Iris pigment epithelial cell (primary cell): ENCODE measurements around the gene SRPRB.
"Not testable (repeated sequence)": the region's sequence is repeated elsewhere in the genome, so short reads cannot be mapped to it uniquely, and the experiment has no call there.

Experiments used
- DNase-seq: peaks from one replicate; pipeline ENCODE4 v3.0.0-alpha.2; 2011; ENCODE audit warnings: low read depth

Gene SRPRB

DNA sequence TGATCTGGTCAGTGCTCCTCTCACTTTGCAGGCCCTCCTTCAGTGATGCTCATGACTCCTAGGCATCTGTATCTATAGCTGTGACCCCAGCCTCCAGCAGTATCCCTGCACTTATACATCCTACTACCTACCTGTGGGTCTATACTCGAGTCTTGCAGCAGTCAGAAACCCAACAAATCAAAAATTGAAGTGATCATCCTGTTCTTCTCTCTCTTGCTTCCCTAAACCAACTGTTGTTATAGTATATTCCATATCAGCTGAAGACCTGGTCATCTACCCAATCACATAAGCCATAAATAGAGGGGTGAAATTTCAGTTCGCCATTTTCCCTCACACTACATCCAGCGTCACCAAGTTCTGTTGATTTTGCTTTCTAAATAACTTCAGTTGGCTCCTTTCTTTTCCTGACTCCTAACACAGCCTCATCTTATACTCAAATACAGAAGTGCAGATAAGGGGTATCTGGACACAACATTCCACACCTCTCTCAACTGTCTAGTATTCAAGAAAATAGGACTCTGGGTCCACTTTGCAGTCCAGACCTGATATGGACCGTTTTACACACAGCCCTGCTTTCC lies 25.9 kb upstream of the SRPRB start:
- DNase-seq, result no peak

DNA sequence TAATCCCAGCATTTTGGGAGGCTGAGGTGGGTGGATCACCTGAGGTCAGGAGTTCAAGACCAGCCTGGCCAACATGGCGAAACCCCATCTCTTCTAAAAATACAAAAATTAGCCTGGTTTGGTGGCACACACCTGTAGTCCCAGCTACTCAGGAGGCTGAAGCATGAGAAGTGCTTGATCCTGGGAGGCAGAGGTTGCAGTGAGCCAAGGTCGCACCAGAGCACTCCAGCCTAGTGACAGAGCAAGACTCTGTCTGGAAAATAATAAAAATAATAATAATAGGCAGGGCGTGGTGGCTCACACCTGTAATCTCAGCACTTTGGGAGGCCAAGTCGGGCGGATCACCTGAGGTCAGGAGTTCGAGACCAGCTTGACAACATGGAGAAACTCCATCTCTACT lies 24.9 kb upstream of the SRPRB start:
- DNase-seq, result not testable (repeated sequence)

DNA sequence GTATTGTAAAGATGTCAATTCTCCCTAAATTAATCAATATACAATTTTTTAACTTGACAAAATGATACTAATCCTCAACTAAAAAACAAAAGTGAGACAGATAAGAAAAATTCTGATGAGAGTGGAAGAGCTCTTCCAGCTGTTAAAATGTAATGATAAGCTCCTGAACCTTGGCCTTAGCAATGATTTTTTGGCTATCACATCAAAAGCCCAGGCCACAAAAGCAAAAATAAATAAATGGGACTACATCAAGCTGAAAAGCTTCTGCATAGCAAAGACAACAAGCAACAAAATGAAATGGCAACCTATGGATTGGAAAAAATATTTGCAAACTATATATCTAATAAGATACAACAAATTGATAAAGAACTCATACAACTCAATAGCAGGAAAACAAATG lies 24.0 kb upstream of the SRPRB start:
- no peak for DNase-seq

DNA sequence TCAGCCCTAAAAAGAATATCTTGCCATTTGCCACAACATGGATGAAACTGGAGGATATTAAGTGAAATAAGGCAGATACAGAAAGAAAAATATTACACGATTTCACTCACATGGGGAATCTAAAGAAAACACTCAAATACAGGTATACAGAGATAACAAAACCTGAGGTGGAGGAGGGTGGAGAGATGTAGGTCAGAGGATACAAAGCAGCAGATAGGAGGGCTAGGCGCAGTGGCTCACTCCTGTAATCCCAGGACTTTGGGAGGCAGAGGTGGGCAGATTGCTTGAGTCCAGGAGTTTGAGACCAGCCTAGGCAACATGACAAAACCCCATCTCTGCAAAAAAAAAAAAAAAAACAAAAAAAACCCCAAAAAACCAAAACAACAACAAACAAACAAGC lies 23.2 kb upstream of the SRPRB start:
- DNase-seq, result no peak

DNA sequence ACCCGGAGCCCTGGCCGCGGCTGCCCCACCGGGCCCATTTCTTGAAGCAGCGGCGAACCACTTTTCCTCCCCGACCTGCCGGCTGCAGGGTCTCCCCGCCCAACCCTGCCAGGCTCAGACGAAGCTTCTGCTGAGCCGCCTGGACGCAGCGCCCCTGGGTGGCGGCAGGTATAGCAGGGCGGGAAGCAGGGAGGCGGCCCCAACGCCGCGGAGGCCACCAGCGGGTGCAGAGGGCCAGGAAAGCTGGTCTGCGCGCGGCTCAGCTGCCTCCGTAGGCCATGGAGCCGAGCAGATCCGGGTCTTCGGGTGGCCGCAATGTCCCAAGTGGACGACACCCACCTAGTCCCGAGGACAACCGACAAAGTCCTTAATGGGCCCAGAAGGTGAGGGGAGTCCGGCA lies 21.9 kb upstream of the SRPRB start:
- no peak for DNase-seq

DNA sequence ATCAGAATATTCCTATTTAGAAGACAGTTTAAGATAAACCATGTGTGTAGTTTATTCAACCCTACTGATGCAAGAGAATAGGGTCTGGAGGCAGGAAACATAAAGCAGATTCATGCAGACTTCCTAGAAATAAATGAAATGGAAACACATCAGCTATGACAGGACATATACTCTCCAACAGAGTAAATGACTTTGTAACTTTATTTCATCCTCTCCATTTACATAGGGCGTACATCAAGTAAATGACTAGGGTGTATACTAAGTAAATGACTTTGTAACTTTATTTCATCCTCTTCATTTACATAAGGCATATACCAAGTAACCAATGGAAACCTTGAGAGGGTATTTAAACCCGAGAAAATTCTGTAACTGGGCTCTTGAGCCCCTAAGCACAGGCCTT lies 17.6 kb upstream of the SRPRB start:
- no peak for DNase-seq

DNA sequence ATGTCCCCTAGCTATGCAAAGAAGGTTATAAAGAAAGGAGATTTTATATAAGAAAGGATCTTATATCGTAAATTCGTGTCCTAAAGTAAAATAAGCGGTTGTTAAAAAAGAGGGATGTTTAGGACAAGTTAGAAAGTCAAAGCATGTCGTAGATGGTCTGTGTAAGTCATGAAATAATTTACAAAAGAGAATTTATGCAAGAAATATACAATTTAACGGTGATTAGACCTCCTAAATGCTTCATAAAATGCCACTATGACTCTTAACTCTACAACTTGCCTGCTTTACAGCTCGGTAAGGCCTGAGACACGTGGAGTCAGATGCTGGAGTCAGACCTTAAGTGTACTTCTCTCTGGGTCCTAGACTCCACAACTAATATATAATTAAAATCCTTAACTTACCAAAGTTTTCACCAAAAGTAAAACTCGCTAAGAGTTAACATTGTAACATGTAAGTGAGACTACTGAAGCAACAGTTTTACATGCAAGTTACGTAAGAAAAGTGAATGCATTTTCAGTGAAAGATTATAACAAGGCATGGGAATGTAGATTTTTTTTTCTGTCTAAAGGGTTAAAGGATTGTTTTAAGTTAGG lies 13.3 kb upstream of the SRPRB start:
- DNase-seq, result peak; percentile 8

DNA sequence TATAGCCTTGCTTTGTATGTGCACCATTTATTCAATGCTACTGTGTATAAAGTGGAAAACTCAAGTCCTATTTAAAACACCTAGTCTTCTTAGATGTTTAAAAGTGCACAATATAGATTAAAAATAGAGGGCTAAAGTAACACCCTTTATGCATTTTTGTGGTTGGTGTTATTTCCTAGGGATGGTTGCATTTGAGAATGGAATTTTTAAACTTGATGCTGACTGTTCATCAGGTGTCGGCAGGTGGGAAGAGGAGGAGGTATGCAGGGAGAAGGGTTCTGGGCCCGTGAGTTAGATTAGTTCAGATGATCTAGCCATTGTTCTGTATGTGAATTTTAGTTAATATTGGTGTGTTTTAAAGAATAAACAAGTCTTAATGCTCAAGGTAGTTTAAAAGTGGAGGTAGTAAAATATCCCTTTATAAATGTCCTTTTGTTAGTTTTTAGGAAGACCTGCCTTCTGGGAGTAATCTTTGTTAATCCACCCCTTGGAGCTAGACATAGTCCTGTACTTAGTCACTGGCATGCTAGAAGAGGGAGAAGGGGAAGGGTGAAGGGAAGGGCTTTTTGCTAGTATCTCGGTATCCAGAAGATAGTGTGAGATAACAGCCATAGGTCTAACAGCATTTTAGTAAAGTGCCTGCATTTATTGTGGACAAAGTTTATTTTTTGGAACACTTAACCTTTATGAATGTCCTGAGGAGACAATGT lies 8.1 kb upstream of the SRPRB start:
- peak; percentile 29 for DNase-seq

DNA sequence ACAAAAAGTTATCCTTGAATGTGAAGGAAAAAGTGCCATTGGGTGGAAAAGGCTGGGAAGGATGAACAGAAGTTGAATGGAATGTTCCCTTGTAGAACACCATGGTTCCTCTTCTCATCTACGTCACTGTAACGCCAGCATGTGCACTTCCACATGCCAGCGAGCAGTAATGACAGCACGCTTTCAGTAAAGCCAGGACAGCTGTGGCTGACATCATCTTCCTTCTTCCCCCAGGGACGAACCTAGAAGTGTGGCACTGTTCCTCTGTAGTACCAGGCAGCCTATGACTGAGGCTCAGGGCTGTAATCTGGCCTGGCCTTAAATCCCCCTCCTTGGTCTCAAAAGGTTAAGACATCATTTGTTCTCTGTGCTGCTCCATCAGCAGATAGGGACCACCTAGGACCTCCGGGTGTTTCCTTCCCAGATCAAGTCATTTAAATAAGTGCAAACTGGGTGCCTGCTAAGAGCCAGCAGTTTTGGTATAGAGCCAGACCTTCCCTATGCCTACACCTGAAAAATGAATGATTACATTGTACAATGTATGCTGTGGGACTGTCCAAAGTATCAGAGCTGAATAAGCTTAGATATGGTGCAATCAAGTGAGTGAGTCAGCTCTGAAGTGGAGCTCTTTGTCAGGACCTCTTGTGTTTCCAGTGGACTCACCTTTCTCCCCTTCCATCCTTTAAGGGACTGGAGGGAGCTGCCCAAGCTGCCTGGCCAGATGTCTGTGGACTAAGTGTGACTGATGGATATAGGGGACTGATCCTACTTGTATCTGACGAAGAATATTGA lies 5.6 kb upstream of the SRPRB start:
- DNase-seq, result peak; percentile 67

DNA sequence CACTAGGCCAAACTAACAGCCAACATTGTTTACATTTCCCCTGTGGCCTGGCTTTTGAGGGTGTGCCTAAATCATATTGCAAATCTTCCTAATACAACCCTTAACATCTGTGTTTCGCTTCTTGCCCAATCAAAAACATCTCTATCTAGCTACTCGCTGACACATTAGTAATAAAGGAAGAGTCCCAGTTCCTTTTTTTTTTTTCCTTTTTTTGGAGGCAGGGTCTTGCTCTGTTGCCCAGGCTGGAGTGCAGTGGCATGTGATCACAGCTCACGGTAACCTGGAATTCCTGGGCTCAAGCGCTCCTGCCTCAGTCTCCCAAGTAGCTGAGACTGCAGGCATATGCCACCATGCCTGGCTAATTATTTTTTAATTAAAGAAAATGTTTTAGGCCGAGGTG lies 2.1 kb upstream of the SRPRB start:
- no peak for DNase-seq

DNA sequence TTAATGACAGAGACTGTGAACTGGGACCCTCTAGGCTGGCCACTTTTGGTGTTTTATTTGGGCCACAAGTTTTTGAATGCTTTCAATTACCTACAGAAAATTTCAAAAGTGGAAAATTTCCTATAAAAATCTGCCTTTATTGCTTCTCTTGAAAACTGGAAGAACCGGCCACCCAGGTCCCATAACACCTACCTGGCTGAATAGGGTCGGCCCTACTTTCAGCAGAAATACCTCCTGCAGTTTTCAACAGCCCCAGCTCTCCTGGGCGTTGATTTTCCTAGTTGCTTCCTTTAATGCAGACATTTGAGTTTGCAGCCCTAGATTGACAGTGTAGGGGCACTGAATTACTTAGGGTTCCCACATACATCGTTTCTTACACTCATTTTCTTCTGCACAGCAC lies 719 bp upstream of the SRPRB start:
- no peak for DNase-seq

DNA sequence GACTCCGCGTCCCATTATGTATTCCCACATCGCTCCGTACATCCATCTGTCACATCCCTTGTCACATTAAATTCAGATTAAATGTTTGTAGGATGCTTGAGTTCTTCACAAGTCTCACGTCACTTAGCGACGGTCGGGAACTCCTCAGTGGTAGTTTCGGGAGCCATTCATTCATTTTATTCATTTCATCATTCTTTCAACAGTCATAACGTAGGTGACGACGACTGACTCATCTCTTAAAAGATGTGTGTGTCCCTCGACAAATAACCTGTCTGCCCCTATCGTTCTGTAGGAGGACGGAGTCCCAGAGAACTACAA lies 272 bp upstream of the SRPRB start:
- DNase-seq, result no peak

DNA sequence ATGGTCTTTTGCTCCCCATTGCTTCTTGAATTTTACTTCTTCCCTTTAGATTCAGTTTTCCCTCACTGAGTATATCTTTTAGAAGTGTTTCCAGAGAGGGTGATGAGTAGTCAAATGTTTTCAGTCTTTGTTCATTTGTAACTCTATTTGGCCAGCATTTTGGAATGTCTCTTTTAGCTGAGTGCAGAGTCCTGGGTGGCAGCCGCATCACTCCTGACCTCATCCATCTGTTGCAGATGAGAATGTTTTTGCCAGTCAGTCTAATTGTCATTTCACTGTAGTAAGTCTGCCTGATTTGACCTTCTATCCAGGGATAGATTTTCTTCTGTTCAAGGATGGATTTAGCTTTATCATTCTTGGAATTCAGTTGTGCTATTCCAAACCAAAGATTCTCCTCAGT lies 7.3 kb downstream of the SRPRB start:
- no peak for DNase-seq

DNA sequence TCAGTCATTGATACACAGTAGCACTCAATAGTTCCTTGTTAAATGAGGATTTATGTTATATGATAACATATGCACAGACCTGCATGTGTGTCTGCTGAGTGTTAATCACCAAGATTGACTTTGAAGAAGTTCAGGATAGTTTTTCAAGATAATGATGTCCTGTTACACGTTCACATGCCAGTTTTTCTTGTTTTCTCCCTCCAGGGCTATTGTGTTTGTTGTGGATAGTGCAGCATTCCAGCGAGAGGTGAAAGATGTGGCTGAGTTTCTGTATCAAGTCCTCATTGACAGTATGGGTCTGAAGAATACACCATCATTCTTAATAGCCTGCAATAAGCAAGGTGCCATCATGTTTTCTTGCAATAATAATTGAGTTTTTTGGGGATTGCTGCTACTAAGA lies 9.8 kb downstream of the SRPRB start:
- DNase-seq, result no peak

DNA sequence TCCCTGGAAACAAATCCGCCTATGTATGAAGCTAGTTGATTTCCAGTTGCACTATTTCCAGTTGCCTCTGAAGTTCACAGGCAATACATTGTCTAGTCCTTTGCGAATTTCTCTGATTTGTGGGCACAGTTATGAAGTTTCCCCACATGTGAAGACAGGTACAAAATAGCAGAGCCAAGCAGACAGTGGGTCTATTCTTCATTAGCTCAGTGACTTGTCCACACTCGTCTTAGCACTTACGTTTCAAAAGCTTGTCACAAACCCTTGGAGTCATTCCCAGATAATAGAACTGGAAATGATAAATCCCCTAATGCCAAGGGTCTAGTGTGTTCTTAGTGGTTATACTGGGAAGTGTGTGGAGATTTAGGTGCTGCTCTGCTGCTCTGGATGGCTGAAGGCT lies 14.5 kb downstream of the SRPRB start:
- no peak for DNase-seq

DNA sequence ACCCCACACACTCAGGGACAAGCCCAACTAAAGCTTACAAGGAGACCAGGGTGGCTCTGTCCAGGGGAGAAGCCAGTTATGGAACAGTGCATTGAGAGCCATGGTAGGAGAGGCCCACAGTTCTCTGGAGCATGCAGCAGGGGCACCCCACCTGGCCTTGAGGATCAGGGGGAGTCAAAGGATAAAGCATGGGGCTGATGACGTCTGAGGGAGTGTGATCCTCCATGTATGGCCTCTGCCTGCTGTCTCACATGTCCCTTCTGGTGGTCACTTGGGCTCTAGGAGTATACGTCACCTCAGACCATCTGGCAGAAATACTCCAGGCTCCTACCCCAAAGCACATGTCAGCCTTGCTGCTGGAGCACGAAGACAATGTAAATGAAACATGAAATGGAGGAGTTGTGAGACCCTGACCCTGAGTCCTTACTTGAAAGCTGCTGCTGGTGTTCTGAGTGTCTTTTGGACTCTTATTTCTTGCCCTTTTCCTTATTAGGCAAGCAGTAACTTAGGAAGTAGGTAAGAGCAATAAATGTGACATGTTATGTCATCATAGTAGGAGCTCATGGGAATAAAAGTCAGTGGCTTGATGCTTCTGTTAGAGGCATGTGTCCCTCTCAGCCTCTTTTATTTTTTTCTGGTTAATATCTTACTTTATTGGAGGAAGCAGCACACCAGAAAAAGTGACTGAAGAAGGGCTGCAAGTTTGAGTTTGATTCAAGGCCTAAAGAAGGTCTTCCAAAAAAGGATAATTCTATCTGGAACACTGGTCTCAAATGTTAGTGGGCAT lies 15.5 kb downstream of the SRPRB start:
- DNase-seq, result no peak

DNA sequence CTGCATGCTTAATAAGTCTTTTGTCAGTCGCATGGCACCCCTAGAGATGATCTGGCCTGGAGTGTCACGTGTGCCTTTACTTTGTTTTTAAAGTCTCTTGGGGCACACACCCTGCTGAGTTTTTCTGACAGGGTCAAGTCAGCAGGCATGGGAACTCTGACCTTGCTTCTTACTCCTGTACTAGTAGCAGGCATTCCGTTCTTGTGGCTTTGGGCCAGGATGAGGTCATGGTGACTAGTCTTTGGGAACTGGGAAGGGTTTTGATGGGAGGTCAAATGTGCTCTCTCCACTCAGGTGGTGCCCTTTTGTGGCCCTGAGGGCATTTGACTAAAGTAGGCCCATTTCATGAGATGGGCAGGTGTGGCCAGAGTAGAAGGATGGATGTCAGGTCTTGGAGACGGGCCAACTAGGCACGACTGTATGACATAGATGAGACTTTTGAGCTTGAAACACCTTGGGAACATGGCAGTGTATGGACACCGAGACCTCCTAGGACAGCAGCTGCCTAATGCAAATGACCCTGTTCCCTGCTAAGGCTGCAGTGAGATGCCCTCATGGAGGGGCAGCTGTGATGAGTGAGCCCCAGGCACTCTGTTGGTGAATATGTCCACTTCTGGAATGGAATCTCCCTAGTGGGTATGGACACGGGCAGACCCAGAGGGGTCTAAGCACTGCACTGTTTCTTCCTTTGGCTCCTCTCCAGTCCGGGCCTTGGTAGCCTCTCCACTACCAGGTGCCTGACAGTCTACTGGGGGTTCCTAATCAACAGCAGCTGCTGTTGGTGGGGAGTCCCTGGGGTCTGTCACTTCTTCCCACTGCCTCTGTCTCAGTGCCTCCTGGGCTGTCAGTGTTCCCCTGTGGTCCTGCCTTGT lies 16.4 kb downstream of the SRPRB start:
- peak; percentile 47 for DNase-seq

DNA sequence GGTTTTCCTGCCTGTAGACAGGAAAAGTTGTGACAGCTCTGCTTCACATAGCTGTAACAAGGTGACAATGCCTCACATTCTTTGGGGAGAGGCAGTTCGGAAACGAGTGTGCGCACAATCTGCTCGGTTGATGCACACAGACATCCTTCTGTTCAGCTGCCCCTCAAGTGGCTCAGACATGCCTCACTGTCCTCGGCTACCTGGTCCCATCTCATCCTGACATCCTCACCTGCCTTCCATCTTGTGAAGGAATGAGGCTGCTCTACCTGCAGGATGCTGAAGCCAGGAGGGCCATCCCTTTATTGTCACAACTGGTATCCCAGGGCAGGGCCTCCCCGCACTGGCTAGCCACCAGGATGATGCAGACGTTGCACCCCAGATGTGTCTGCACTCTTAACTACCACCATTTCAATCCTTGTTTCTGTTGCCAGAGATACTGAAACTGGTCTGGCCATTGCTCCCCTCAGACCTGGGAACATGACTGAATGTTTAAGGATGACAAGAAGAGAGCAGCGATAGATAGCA lies 19.4 kb downstream of the SRPRB start:
- DNase-seq, result no peak

DNA sequence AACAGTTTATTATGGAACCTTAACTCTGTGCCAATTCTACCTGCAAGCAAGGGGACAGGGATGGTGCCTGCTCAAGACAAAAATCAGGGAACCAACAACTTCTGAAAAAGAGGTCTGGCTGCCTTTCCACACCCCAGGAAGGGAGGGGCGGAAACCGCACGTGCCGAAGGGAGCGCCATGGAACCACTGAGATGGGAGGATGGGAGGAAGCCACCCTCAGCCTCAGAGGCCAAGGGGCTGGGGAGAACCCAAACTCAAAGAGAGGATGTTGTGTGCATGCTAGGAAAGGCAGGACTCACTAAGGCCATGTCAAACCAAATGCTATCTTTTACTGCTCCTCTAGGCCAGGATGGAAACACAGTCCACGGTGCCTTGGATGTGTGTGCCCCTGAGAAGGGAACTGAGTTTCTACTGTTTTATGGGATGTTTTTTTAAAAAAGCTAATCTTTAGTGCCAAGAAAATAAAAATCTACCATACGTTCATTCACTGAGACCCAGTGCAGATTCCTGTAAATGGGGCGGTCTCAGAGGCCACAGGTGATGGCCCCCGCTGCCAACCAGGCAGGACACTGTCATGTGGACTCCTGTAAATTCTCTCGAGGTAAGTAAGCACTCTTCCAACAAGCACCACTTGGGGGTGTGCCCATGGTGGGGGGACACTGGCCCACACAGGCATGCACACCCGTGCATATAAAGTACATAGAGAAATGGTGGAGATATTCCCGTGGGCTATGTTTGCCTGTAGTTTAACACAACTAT lies 20.5 kb downstream of the SRPRB start:
- DNase-seq, result no peak

DNA sequence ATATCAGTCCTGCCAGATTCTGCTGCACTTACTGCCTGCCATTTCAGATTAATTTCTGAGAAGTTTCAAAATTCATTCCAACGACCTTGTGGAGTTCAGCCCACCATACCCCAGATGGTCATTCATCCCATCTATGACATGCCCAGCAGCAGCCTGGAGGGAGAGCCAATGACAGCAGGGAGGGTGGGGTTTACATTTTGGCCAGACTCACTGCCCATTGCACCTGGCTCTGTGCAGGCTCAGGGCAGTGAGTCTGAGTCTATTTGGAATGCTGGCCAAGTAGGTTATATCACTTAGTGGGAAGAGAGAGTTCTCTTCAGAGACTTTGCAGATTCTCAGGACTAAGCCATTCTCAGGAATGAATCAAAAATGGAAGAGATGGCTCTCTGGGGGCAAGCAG lies 21.5 kb downstream of the SRPRB start:
- DNase-seq, result no peak
